Panc1 (cell line): Measurements from ENCODE around the gene SUPT3H. TPM values are rescaled to one million over a fixed set of nuclear protein-coding genes. Genes with fewer than 3 reads are reported as not detected.

Experiments used
- ATAC-seq: fragments of 200-7000 bp; cut with Tn5 transposase; 2 replicates; pipeline ENCODE4 v1.9.1; 2020; ENCODE audit warnings: mild to moderate bottlenecking, moderate library complexity
- BruUV-seq: library from RNA; stranded (reverse); fragments of 400-500 nt; replicated peaks from 2 replicates; lab custom pipeline; 2021; lab: Mats Ljungman, UMichigan
- CTCF ChIA-PET: fragments of 300-600 bp; sonication (Branson Sonifier 250); formaldehyde crosslinking; loops from one replicate; lab custom pipeline; 2022; ENCODE audit warnings: antibody characterized with exemption; lab: Charles Lee
- POLR2A ChIA-PET: fragments of 300-600 bp; sonication (Branson Sonifier 250); formaldehyde crosslinking; loops from one replicate; lab custom pipeline; 2022; ENCODE audit warnings: antibody characterized with exemption; lab: Charles Lee
- DNase-seq: peaks from one replicate; pipeline ENCODE4 v3.0.0-alpha.2; 2010; ENCODE audit warnings: low read depth, low spot score
- H3K27ac ChIP-seq: 2 replicates; pipeline ENCODE4 v1.5.1; 2011; ENCODE audit warnings: mild to moderate bottlenecking, low read length, inconsistent platforms
- H3K27me3 ChIP-seq: fragments of 200-500 bp; sonication (Bioruptor generic); 2 replicates; pipeline ENCODE4 v1.6.0; 2014; ENCODE audit warnings: low read length, inconsistent platforms; ENCODE audit not compliant: control insufficient read depth, insufficient read depth
- H3K36me3 ChIP-seq: fragments of 200-500 bp; sonication (Bioruptor generic); 2 replicates; pipeline ENCODE4 v1.5.1; 2014; ENCODE audit warnings: inconsistent platforms, mild to moderate bottlenecking, low read length, moderate library complexity; ENCODE audit not compliant: control insufficient read depth, insufficient read depth
- H3K4me1 ChIP-seq: 2 replicates; pipeline ENCODE4 v1.5.1; 2011; ENCODE audit warnings: inconsistent platforms, mild to moderate bottlenecking, low read length, moderate library complexity; ENCODE audit not compliant: control insufficient read depth, insufficient read depth
- H3K4me3 ChIP-seq, 2 experiments: 2 replicates each; pipeline ENCODE4 v1.5.1; 2011 to 2012; ENCODE audit warnings: low read depth in 2 of 2, low read length in 2 of 2, mild to moderate bottlenecking in 2 of 2, inconsistent platforms in 1 of 2, moderate library complexity in 1 of 2
- H3K9me3 ChIP-seq: fragments of 200-500 bp; sonication (Bioruptor generic); 2 replicates; pipeline ENCODE4 v1.5.1; 2014; ENCODE audit warnings: low read depth, mild to moderate bottlenecking, inconsistent platforms, low read length, moderate library complexity; ENCODE audit not compliant: control insufficient read depth, insufficient read depth
- POLR2AphosphoS5 ChIP-seq: IDR thresholded peaks from 2 replicates; pipeline ENCODE4 v1.6.1; 2012; ENCODE audit warnings: mild to moderate bottlenecking, low read depth, low read length, moderate library complexity
- SIN3A ChIP-seq: IDR thresholded peaks from 2 replicates; pipeline ENCODE4 v1.6.1; 2012; ENCODE audit warnings: low read depth, mild to moderate bottlenecking, low read length, moderate library complexity, borderline replicate concordance; ENCODE audit not compliant: insufficient read depth
- TCF7L2 ChIP-seq: IDR thresholded peaks from 2 replicates; pipeline ENCODE4 v1.6.1; 2011; ENCODE audit warnings: mild to moderate bottlenecking, low read depth, low read length, inconsistent platforms
- in situ Hi-C: cut with HindIII; loops from 2 replicates; pipeline ENCODE4 v1.10.0; 2016; ENCODE audit warnings: low sequenced_read_pairs, low pct_unique_long_range_greater_than_20kb
- intact Hi-C: fragments of 100-400 bp; cut with micrococcal nuclease; formaldehyde crosslinking; loops from one replicate; pipeline ENCODE4 v1.10.0; 2022; ENCODE audit not compliant: unreplicated experiment
- total RNA-seq: library from RNA; stranded (reverse); gene quantifications from one replicate; pipeline ENCODE4 v1.2.1, GENCODE V29; 2021; ENCODE audit not compliant: unreplicated experiment
- TF ChIP-seq, protein P1 (sequence below): fragments of 450-650 bp; IDR thresholded peaks from 2 replicates; pipeline ENCODE4 v1.5.1; 2017; ENCODE audit warnings: mild to moderate bottlenecking
- TF ChIP-seq, protein P2 (sequence below), 2 experiments: IDR thresholded peaks; 2 replicates each; pipeline ENCODE4 v1.6.1; 2011 to 2012; ENCODE audit warnings: low read depth in 2 of 2, control low read depth in 1 of 2, low read length in 1 of 2, mild to moderate bottlenecking in 1 of 2, moderate library complexity in 1 of 2; ENCODE audit not compliant: insufficient read depth in 1 of 2

SUPT3H gene
- total RNA-seq, 1 experiment from 2014 or later: 11.0 TPM

DNA sequence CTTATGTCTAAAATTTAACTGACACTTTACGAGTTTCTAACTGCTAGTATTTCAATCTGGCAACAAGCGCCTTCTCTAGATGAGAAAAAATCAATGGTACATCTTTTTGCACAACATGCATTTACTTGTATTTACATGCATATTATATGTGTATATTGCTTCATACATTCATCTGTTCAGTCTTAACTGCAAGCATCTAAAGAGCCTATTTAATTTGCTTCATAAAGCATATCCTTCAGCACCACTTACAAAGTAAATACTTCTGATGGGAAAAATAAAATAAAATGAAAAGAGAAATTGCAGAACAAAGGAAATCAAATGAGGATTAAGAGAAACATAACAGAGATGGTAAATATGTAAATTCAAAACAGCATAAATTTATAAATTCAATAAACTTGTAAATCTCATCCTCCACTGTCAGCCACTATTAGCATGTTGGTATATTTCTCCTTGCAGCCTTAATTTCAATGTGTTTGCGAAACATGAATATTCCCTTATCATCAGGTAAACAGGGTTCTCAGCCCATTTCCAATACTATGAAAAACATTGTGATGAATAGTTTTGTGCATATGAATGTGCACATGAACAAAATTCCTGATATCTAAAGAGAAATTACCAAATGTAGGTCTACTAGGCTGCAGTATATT lies 382.1 kb downstream of the SUPT3H start:
- Histone ChIP-seq H3K4me3 (no peak overlapping the region), H3K27ac (no peak overlapping the region), H3K36me3 (no peaks in the 10 kb centered on the region), H3K9me3 (no peaks in the 10 kb centered on the region), H3K4me1 (no peaks in the 10 kb centered on the region), H3K27me3 (no peaks in the 10 kb centered on the region)
- in situ Hi-C loops: no loop called here
- CTCF ChIA-PET: no interaction called here
- intact Hi-C loops: no loop called here
- POLR2A ChIA-PET: no interaction called here
- BruUV-seq: no TSS peak
- TF ChIP-seq SIN3A (no peak), POLR2AphosphoS5 (no peak), TCF7L2 (no peak)
- TF ChIP-seq, protein P1, sequence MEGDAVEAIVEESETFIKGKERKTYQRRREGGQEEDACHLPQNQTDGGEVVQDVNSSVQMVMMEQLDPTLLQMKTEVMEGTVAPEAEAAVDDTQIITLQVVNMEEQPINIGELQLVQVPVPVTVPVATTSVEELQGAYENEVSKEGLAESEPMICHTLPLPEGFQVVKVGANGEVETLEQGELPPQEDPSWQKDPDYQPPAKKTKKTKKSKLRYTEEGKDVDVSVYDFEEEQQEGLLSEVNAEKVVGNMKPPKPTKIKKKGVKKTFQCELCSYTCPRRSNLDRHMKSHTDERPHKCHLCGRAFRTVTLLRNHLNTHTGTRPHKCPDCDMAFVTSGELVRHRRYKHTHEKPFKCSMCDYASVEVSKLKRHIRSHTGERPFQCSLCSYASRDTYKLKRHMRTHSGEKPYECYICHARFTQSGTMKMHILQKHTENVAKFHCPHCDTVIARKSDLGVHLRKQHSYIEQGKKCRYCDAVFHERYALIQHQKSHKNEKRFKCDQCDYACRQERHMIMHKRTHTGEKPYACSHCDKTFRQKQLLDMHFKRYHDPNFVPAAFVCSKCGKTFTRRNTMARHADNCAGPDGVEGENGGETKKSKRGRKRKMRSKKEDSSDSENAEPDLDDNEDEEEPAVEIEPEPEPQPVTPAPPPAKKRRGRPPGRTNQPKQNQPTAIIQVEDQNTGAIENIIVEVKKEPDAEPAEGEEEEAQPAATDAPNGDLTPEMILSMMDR: no peak
- TF ChIP-seq, protein P2, sequence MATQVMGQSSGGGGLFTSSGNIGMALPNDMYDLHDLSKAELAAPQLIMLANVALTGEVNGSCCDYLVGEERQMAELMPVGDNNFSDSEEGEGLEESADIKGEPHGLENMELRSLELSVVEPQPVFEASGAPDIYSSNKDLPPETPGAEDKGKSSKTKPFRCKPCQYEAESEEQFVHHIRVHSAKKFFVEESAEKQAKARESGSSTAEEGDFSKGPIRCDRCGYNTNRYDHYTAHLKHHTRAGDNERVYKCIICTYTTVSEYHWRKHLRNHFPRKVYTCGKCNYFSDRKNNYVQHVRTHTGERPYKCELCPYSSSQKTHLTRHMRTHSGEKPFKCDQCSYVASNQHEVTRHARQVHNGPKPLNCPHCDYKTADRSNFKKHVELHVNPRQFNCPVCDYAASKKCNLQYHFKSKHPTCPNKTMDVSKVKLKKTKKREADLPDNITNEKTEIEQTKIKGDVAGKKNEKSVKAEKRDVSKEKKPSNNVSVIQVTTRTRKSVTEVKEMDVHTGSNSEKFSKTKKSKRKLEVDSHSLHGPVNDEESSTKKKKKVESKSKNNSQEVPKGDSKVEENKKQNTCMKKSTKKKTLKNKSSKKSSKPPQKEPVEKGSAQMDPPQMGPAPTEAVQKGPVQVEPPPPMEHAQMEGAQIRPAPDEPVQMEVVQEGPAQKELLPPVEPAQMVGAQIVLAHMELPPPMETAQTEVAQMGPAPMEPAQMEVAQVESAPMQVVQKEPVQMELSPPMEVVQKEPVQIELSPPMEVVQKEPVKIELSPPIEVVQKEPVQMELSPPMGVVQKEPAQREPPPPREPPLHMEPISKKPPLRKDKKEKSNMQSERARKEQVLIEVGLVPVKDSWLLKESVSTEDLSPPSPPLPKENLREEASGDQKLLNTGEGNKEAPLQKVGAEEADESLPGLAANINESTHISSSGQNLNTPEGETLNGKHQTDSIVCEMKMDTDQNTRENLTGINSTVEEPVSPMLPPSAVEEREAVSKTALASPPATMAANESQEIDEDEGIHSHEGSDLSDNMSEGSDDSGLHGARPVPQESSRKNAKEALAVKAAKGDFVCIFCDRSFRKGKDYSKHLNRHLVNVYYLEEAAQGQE (IDR thresholded peaks at IDR 0.05; ENCODE audit: insufficient read depth in 1 of 2, low read depth in 2 of 2, low read length in 1 of 2): no peak
- ATAC-seq: no peak
- no peak for DNase-seq

DNA sequence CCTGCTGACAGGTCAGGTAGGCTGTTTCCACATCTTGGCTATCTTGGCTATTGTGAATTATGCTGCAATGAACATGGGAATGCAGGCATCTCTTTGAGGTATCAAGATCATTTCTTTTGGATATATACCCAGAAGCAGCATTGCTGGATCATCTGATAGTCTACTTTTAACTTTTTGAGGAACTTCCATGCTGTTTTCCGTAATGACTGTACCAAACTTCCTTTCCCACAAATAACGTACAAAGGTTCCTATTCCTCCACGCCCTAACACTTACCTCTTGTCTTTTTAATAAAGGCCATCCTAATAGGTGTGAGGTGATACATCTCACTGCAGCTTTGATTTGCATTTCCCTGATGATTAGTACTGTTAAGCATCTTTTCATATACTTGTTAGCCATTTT lies 388.3 kb downstream of the SUPT3H start:
- POLR2A ChIA-PET: no interaction called here
- DNase-seq (no peak), ATAC-seq (no peak)
- Histone ChIP-seq H3K4me1 (no peaks in the 10 kb centered on the region), H3K27ac (no peak overlapping the region), H3K27me3 (no peaks in the 10 kb centered on the region), H3K36me3 (no peaks in the 10 kb centered on the region), H3K9me3 (no peaks in the 10 kb centered on the region), H3K4me3 (no peak overlapping the region)
- BruUV-seq: no TSS peak
- CTCF ChIA-PET: no interaction called here
- intact Hi-C loops: no loop called here
- in situ Hi-C loops: no loop called here
- TF ChIP-seq POLR2AphosphoS5 (no peak), TCF7L2 (no peak), SIN3A (no peak)
- TF ChIP-seq, protein P1: no peak
- TF ChIP-seq, protein P2 (IDR thresholded peaks at IDR 0.05; ENCODE audit: insufficient read depth in 1 of 2, low read depth in 2 of 2, low read length in 1 of 2): no peak
